GM13976 (cell line): ENCODE data around the gene CALN1.

Experiments
- DNase-seq: peaks from one replicate; pipeline ENCODE4 v3.0.0; 2012; ENCODE audit warnings: low spot score
- CTCF ChIP-seq: IDR thresholded peaks from 2 replicates; pipeline ENCODE4 v1.5.1; 2012; ENCODE audit warnings: borderline replicate concordance, mild to moderate bottlenecking; ENCODE audit not compliant: insufficient read depth; ENCODE audit errors: extremely low read depth, missing control alignments, control extremely low read depth
- in situ Hi-C: fragments of 300-500 bp; cut with MboI; formaldehyde crosslinking; loops from one replicate; pipeline ENCODE4 v1.12.0; 2022; ENCODE audit warnings: low sequenced_read_pairs, mixed read lengths, inconsistent platforms; ENCODE audit not compliant: unreplicated experiment

The CALN1 gene

GRCh38 chr7:72435366-72435765, 23.2 kb upstream of the CALN1 start:
- in situ Hi-C loops: no loop called here
- DNase-seq: no peak
- no peak for TF ChIP-seq CTCF

- no peak for TF ChIP-seq CTCF
- in situ Hi-C loops: no loop called here
- DNase-seq: no peak
These were observed 18.4 kb upstream of the CALN1 start for GRCh38 chr7:72430531-72430930.

- in situ Hi-C loops: no loop called here
- no peak for DNase-seq
- TF ChIP-seq CTCF: no peak
These were observed 17.2 kb upstream of the CALN1 start for GRCh38 chr7:72429316-72429715.

- DNase-seq: no peak
- in situ Hi-C loops: no loop called here
- TF ChIP-seq CTCF: no peak
These were observed 4.7 kb upstream of the CALN1 start for GRCh38 chr7:72416846-72417245.

- TF ChIP-seq CTCF: no peak
- no peak for DNase-seq
- in situ Hi-C loops: no loop called here
These were observed 3.4 kb upstream of the CALN1 start for GRCh38 chr7:72415586-72415985.

- no peak for DNase-seq
- no peak for TF ChIP-seq CTCF
- in situ Hi-C loops: no loop called here
These were observed 1.7 kb upstream of the CALN1 start for GRCh38 chr7:72413886-72414285.

- no peak for TF ChIP-seq CTCF
- in situ Hi-C loops: no loop called here
- DNase-seq: no peak
These were observed 1.2 kb upstream of the CALN1 start for GRCh38 chr7:72413290-72413689.
